ENCODE results near the gene PPP2R5B. TPM values are rescaled to one million over a fixed set of nuclear protein-coding genes. Genes with fewer than 3 reads are reported as not detected.

PPP2R5B gene
- total and polyA plus RNA-seq, 9 of the 15 experiments (the other 6 are each of a cell fraction or from before 2014, with no cell fraction given): 0.10 to 7.8 (median 3.3) TPM

DNA sequence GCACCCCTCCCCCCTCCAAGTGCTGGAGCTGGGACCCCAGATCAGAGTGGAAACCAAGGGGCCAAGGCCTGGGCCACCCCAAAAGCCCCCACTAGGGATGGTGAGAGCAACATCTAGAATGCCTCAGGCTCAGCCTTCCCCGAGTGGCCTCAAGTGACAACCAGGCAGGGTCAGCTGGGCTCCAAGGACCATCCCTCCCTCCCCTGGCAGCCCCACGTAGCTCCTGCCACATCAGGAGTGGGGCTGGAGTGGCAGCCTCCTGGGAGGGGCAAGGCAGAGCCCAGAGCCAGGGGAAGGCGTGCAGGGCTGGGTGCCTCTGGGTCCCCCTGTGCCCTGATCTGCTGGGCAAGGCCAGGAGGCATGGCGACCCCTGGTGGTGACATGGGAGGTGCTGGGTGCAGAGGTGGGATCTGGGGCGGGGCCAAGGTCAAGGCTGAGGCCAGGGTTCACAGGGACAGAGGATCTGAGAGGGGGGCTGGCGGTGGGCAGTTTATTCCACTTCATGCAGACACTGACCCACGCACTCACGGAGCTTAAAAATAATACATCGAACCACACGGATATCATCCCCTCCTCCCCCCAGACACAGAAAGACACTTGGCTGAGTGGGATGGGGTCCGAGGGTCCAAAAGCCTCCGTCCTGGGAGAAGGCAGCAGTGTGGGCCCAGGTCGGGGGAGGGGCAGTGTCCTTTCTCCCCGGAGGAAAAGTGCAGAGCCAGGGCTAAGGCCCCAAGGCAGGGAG is 30.2 kb upstream of the PPP2R5B start (continued):
- peak; percentile 45; the same call in 1 of the 2 replicates for TF ChIP-seq CREB1 (IDR thresholded peaks at IDR 0.05)
- no peak for TF ChIP-seq CREB1 (CRISPR knock-in tag; IDR thresholded peaks at IDR 0.05)
- TF ChIP-seq, protein P1, sequence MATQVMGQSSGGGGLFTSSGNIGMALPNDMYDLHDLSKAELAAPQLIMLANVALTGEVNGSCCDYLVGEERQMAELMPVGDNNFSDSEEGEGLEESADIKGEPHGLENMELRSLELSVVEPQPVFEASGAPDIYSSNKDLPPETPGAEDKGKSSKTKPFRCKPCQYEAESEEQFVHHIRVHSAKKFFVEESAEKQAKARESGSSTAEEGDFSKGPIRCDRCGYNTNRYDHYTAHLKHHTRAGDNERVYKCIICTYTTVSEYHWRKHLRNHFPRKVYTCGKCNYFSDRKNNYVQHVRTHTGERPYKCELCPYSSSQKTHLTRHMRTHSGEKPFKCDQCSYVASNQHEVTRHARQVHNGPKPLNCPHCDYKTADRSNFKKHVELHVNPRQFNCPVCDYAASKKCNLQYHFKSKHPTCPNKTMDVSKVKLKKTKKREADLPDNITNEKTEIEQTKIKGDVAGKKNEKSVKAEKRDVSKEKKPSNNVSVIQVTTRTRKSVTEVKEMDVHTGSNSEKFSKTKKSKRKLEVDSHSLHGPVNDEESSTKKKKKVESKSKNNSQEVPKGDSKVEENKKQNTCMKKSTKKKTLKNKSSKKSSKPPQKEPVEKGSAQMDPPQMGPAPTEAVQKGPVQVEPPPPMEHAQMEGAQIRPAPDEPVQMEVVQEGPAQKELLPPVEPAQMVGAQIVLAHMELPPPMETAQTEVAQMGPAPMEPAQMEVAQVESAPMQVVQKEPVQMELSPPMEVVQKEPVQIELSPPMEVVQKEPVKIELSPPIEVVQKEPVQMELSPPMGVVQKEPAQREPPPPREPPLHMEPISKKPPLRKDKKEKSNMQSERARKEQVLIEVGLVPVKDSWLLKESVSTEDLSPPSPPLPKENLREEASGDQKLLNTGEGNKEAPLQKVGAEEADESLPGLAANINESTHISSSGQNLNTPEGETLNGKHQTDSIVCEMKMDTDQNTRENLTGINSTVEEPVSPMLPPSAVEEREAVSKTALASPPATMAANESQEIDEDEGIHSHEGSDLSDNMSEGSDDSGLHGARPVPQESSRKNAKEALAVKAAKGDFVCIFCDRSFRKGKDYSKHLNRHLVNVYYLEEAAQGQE (IDR thresholded peaks at IDR 0.05; ENCODE audit: borderline replicate concordance): peak; percentile 92
- TF ChIP-seq, protein P1 (CRISPR knock-in tag; IDR thresholded peaks at IDR 0.05; ENCODE audit: low read depth): no peak
- no peak for TF ChIP-seq ZNF124 (CRISPR knock-in tag; IDR thresholded peaks at IDR 0.05)
- peak; percentile 95 for TF ChIP-seq ARID2 (IDR thresholded peaks at IDR 0.05)
- TF ChIP-seq, protein P2, sequence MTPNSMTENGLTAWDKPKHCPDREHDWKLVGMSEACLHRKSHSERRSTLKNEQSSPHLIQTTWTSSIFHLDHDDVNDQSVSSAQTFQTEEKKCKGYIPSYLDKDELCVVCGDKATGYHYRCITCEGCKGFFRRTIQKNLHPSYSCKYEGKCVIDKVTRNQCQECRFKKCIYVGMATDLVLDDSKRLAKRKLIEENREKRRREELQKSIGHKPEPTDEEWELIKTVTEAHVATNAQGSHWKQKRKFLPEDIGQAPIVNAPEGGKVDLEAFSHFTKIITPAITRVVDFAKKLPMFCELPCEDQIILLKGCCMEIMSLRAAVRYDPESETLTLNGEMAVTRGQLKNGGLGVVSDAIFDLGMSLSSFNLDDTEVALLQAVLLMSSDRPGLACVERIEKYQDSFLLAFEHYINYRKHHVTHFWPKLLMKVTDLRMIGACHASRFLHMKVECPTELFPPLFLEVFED (CRISPR knock-in tag; conservative IDR thresholded peaks at IDR 0.05): 0 out of 2 replicates have a peak, but pooled peaks have one; percentile 38
- TF ChIP-seq, protein P3, sequence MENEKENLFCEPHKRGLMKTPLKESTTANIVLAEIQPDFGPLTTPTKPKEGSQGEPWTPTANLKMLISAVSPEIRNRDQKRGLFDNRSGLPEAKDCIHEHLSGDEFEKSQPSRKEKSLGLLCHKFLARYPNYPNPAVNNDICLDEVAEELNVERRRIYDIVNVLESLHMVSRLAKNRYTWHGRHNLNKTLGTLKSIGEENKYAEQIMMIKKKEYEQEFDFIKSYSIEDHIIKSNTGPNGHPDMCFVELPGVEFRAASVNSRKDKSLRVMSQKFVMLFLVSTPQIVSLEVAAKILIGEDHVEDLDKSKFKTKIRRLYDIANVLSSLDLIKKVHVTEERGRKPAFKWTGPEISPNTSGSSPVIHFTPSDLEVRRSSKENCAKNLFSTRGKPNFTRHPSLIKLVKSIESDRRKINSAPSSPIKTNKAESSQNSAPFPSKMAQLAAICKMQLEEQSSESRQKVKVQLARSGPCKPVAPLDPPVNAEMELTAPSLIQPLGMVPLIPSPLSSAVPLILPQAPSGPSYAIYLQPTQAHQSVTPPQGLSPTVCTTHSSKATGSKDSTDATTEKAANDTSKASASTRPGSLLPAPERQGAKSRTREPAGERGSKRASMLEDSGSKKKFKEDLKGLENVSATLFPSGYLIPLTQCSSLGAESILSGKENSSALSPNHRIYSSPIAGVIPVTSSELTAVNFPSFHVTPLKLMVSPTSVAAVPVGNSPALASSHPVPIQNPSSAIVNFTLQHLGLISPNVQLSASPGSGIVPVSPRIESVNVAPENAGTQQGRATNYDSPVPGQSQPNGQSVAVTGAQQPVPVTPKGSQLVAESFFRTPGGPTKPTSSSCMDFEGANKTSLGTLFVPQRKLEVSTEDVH (IDR thresholded peaks at IDR 0.05; ENCODE audit: low read depth, partially characterized antibody): peak; percentile 19
- peak; percentile 41; the same call in 1 of the 2 replicates for TF ChIP-seq GATAD2A (IDR thresholded peaks at IDR 0.05)
- 0 out of 2 replicates have a peak, but pooled peaks have one; percentile 9 for TF ChIP-seq ZNF3 (CRISPR knock-in tag; IDR thresholded peaks at IDR 0.05)
- TF ChIP-seq ZBED1 (IDR thresholded peaks at IDR 0.05): peak; percentile 57; the same call in 1 of the 2 replicates
- 0 out of 2 replicates have a peak, but pooled peaks have one; percentile 20 for TF ChIP-seq SMARCA5 (IDR thresholded peaks at IDR 0.05)
- 0 out of 2 replicates have a peak, but pooled peaks have one; percentile 56 for TF ChIP-seq NBN (IDR thresholded peaks at IDR 0.05; ENCODE audit: low read depth)
- peak; percentile 55; the same call in 1 of the 2 replicates for TF ChIP-seq ZNF263 (CRISPR knock-in tag; IDR thresholded peaks at IDR 0.05; ENCODE audit: borderline replicate concordance)
